ENCODE data around the gene ARID1B.

GRCh38 chr6:157099912-157100593 lies 322.9 kb downstream of the ARID1B start:
- TF ChIP-seq CTCF (IDR thresholded peaks at IDR 0.05 in 8 of 11, conservative IDR thresholded peaks at IDR 0.05 in 3 of 11) (no peak), POLR2AphosphoS5 (IDR thresholded peaks at IDR 0.05) (peak in 1 of 3 donors; percentile 59)
